Measurements from ENCODE around the gene CMTM5.

CMTM5 gene

GRCh38 chr14:23352506-23353432 lies 24.1 kb upstream of the CMTM5 start, which contains the start of gene SLC22A17:
SLC22A17 (minus strand) TSS chr14:23352887.
- H3K4me3 Mint-ChIP-seq, result peak within 1 kb of the TSS; percentile 60
- peak; percentile 72 for DNase-seq
- no peaks in the 10 kb centered on the region for H3K9me3 Mint-ChIP-seq
- peaks cover 9% of the 10 kb centered on the region for H3K4me1 Mint-ChIP-seq (ENCODE audit: low read depth)
- H3K27me3 Mint-ChIP-seq, result peaks cover 42% of the 10 kb centered on the region
- no peaks in the 10 kb centered on the region for H3K36me3 Mint-ChIP-seq (ENCODE audit: low read depth)
- H3K27ac Mint-ChIP-seq, result no peak within 1 kb of the TSS

- no peak for DNase-seq
- peaks cover 42% of the 10 kb centered on the region for H3K27me3 Mint-ChIP-seq
- H3K27ac Mint-ChIP-seq, result no peak overlapping the region
- no peaks in the 10 kb centered on the region for H3K36me3 Mint-ChIP-seq (ENCODE audit: low read depth)
- peak overlapping the region; percentile 60 for H3K4me3 Mint-ChIP-seq
- H3K4me1 Mint-ChIP-seq (ENCODE audit: low read depth), result peaks cover 9% of the 10 kb centered on the region
- H3K9me3 Mint-ChIP-seq, result no peaks in the 10 kb centered on the region
These were observed 23.4 kb upstream of the CMTM5 start for GRCh38 chr14:23353433-23353780.

GRCh38 chr14:23354990-23355389 lies 21.9 kb upstream of the CMTM5 start:
- Mint-ChIP-seq H3K27me3 (peaks cover 42% of the 10 kb centered on the region), H3K36me3 (ENCODE audit: low read depth) (no peaks in the 10 kb centered on the region), H3K9me3 (no peaks in the 10 kb centered on the region), H3K4me1 (ENCODE audit: low read depth) (peaks cover 9% of the 10 kb centered on the region), H3K4me3 (no peak overlapping the region), H3K27ac (no peak overlapping the region)
- no peak for DNase-seq

GRCh38 chr14:23355871-23356435 lies 20.9 kb upstream of the CMTM5 start:
- peaks cover 9% of the 10 kb centered on the region for H3K4me1 Mint-ChIP-seq (ENCODE audit: low read depth)
- no peak overlapping the region for H3K4me3 Mint-ChIP-seq
- no peak overlapping the region for H3K27ac Mint-ChIP-seq
- no peaks in the 10 kb centered on the region for H3K9me3 Mint-ChIP-seq
- peaks cover 37% of the 10 kb centered on the region for H3K27me3 Mint-ChIP-seq
- DNase-seq, result no peak
- H3K36me3 Mint-ChIP-seq (ENCODE audit: low read depth), result no peaks in the 10 kb centered on the region

GRCh38 chr14:23356662-23357061 lies 20.2 kb upstream of the CMTM5 start:
- peaks cover 4% of the 10 kb centered on the region for H3K4me1 Mint-ChIP-seq (ENCODE audit: low read depth)
- H3K36me3 Mint-ChIP-seq (ENCODE audit: low read depth), result no peaks in the 10 kb centered on the region
- H3K27ac Mint-ChIP-seq, result no peak overlapping the region
- no peak for DNase-seq
- peaks cover 31% of the 10 kb centered on the region for H3K27me3 Mint-ChIP-seq
- H3K4me3 Mint-ChIP-seq, result no peak overlapping the region
- H3K9me3 Mint-ChIP-seq, result no peaks in the 10 kb centered on the region

GRCh38 chr14:23357261-23357660 lies 19.6 kb upstream of the CMTM5 start:
- DNase-seq, result no peak
- Mint-ChIP-seq H3K27ac (no peak overlapping the region), H3K4me3 (no peak overlapping the region), H3K4me1 (ENCODE audit: low read depth) (peaks cover 4% of the 10 kb centered on the region), H3K36me3 (ENCODE audit: low read depth) (no peaks in the 10 kb centered on the region), H3K9me3 (no peaks in the 10 kb centered on the region), H3K27me3 (peaks cover 31% of the 10 kb centered on the region)

- Mint-ChIP-seq H3K4me1 (ENCODE audit: low read depth) (peaks cover under 1% of the 10 kb centered on the region), H3K27me3 (peaks cover 27% of the 10 kb centered on the region)
These were observed 18.8 kb upstream of the CMTM5 start for GRCh38 chr14:23358042-23358441.

GRCh38 chr14:23358553-23359166 lies 18.2 kb upstream of the CMTM5 start:
- H3K4me1 Mint-ChIP-seq (ENCODE audit: low read depth), result no peaks in the 10 kb centered on the region
- no peak for DNase-seq

More at GRCh38 chr14:23358042-23358441, 18.8 kb upstream of the CMTM5 start:
- DNase-seq, result no peak
- H3K4me3 Mint-ChIP-seq, result no peak overlapping the region
- H3K36me3 Mint-ChIP-seq (ENCODE audit: low read depth), result no peaks in the 10 kb centered on the region
- H3K9me3 Mint-ChIP-seq, result no peaks in the 10 kb centered on the region
- no peak overlapping the region for H3K27ac Mint-ChIP-seq

GRCh38 chr14:23359167-23359626 lies 17.6 kb upstream of the CMTM5 start:
- H3K9me3 Mint-ChIP-seq, result no peaks in the 10 kb centered on the region
- no peak overlapping the region for H3K27ac Mint-ChIP-seq
- no peaks in the 10 kb centered on the region for H3K4me1 Mint-ChIP-seq (ENCODE audit: low read depth)
- DNase-seq, result no peak
- H3K36me3 Mint-ChIP-seq (ENCODE audit: low read depth), result no peaks in the 10 kb centered on the region
- H3K27me3 Mint-ChIP-seq, result peaks cover 27% of the 10 kb centered on the region
- H3K4me3 Mint-ChIP-seq, result no peak overlapping the region

More at GRCh38 chr14:23358553-23359166, 18.2 kb upstream of the CMTM5 start:
- H3K4me3 Mint-ChIP-seq, result no peak overlapping the region
- H3K9me3 Mint-ChIP-seq, result no peaks in the 10 kb centered on the region
- peaks cover 27% of the 10 kb centered on the region for H3K27me3 Mint-ChIP-seq
- no peak overlapping the region for H3K27ac Mint-ChIP-seq
- H3K36me3 Mint-ChIP-seq (ENCODE audit: low read depth), result no peaks in the 10 kb centered on the region

- H3K4me1 Mint-ChIP-seq (ENCODE audit: low read depth), result peaks cover 2% of the 10 kb centered on the region
- no peak overlapping the region for H3K4me3 Mint-ChIP-seq
- no peak for DNase-seq
- H3K27ac Mint-ChIP-seq, result no peak overlapping the region
- H3K27me3 Mint-ChIP-seq, result peaks cover 31% of the 10 kb centered on the region
- H3K9me3 Mint-ChIP-seq, result no peaks in the 10 kb centered on the region
- no peaks in the 10 kb centered on the region for H3K36me3 Mint-ChIP-seq (ENCODE audit: low read depth)
These were observed 17.0 kb upstream of the CMTM5 start for GRCh38 chr14:23359722-23360447.

GRCh38 chr14:23360496-23360895 lies 16.4 kb upstream of the CMTM5 start:
- Mint-ChIP-seq H3K36me3 (ENCODE audit: low read depth) (no peaks in the 10 kb centered on the region), H3K27ac (no peak overlapping the region), H3K27me3 (peaks cover 28% of the 10 kb centered on the region), H3K9me3 (no peaks in the 10 kb centered on the region), H3K4me3 (no peak overlapping the region), H3K4me1 (ENCODE audit: low read depth) (peaks cover 3% of the 10 kb centered on the region)
- DNase-seq, result no peak

GRCh38 chr14:23361320-23361719 lies 15.5 kb upstream of the CMTM5 start:
- Mint-ChIP-seq H3K36me3 (ENCODE audit: low read depth) (no peaks in the 10 kb centered on the region), H3K4me1 (ENCODE audit: low read depth) (peaks cover 3% of the 10 kb centered on the region), H3K27me3 (peaks cover 24% of the 10 kb centered on the region), H3K4me3 (no peak overlapping the region), H3K27ac (no peak overlapping the region), H3K9me3 (no peaks in the 10 kb centered on the region)
- DNase-seq, result no peak

- no peak overlapping the region for H3K27ac Mint-ChIP-seq
- H3K4me3 Mint-ChIP-seq, result no peak overlapping the region
- peaks cover 3% of the 10 kb centered on the region for H3K4me1 Mint-ChIP-seq (ENCODE audit: low read depth)
- no peaks in the 10 kb centered on the region for H3K9me3 Mint-ChIP-seq
- peaks cover 24% of the 10 kb centered on the region for H3K27me3 Mint-ChIP-seq
- DNase-seq, result no peak
- H3K36me3 Mint-ChIP-seq (ENCODE audit: low read depth), result no peaks in the 10 kb centered on the region
These were observed 15.1 kb upstream of the CMTM5 start for GRCh38 chr14:23361763-23362162.

- Mint-ChIP-seq H3K27me3 (peaks cover 29% of the 10 kb centered on the region), H3K9me3 (no peaks in the 10 kb centered on the region), H3K4me1 (ENCODE audit: low read depth) (peaks cover 3% of the 10 kb centered on the region), H3K36me3 (ENCODE audit: low read depth) (no peaks in the 10 kb centered on the region), H3K4me3 (no peak overlapping the region), H3K27ac (no peak overlapping the region)
- DNase-seq, result no peak
These were observed 14.6 kb upstream of the CMTM5 start for GRCh38 chr14:23362200-23362599.

Data from activated T-cell treated with anti-CD3 and anti-CD28 coated beads, Interleukin-2, amount 50 U/mL, for 24 hours (primary cell).